MM.1S (cell line): ENCODE results near the gene PRPSAP2.

ENCODE experiments used
- EZH2 ChIP-seq: fragments of 300-600 bp; sonication (generic); optimal IDR thresholded peaks from 2 replicates; pipeline ENCODE3; 2017; ENCODE audit warnings: low read depth, mild to moderate bottlenecking, antibody characterized with exemption, low read length, mixed read lengths
- TF ChIP-seq, protein P1 (sequence below): fragments of 300-600 bp; sonication (generic); IDR thresholded peaks from 2 replicates; pipeline ENCODE4 v1.5.1; 2016; ENCODE audit warnings: antibody characterized with exemption, low read length, mixed read lengths

DNA sequence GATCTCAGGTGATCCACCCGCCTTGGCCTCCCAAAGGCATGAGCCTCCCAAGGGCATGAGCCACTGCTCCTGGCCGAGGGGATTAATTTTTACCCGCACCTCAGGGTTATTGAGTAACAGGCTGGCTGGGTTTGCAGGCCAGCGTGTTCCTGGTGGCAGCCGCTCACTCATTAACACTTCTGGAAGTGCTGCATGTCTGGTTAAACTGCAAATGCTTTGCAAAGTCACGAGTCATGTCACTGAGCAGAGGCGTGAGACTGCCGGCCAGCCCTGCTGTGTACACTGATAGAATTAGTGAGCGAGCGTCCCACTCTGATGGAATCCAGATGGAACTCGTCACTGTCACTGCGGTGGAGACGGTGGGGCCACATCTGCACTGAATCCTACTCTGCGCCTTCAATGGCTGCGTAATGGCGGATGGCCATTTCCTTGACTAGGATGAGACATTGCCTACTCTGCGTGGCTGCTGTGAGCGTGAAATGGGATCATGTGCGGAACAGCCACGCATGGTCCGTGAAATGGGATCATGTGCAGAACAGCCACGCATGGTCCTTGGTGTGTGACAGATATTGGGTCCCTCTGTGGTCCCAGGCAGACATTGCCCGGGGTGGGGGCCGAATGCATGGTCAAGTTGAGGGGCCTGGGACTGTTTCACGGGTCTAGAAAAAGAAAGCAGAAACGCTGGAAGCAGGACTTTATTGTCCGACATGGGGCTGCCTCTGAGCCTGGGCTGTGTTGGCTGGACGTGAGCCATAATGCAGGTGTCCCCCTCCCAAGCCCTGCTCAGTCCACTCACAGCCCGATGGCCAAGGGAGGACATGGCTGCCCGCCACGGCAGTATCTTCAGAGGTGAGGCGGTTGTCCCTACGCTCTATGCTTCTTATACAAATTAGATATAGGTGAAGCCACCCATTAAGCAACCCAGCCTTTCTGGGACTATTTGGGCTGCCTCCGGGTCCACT, 93.3 kb downstream of the PRPSAP2 start:
- TF ChIP-seq, protein P1, sequence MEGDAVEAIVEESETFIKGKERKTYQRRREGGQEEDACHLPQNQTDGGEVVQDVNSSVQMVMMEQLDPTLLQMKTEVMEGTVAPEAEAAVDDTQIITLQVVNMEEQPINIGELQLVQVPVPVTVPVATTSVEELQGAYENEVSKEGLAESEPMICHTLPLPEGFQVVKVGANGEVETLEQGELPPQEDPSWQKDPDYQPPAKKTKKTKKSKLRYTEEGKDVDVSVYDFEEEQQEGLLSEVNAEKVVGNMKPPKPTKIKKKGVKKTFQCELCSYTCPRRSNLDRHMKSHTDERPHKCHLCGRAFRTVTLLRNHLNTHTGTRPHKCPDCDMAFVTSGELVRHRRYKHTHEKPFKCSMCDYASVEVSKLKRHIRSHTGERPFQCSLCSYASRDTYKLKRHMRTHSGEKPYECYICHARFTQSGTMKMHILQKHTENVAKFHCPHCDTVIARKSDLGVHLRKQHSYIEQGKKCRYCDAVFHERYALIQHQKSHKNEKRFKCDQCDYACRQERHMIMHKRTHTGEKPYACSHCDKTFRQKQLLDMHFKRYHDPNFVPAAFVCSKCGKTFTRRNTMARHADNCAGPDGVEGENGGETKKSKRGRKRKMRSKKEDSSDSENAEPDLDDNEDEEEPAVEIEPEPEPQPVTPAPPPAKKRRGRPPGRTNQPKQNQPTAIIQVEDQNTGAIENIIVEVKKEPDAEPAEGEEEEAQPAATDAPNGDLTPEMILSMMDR, result no peak
- TF ChIP-seq EZH2, result no peak
